ENCODE results near the gene SCFD2.
"Not testable (repeated sequence)": the region's sequence is repeated elsewhere in the genome, so short reads cannot be mapped to it uniquely, and the experiment has no call there.

The SCFD2 gene

DNA sequence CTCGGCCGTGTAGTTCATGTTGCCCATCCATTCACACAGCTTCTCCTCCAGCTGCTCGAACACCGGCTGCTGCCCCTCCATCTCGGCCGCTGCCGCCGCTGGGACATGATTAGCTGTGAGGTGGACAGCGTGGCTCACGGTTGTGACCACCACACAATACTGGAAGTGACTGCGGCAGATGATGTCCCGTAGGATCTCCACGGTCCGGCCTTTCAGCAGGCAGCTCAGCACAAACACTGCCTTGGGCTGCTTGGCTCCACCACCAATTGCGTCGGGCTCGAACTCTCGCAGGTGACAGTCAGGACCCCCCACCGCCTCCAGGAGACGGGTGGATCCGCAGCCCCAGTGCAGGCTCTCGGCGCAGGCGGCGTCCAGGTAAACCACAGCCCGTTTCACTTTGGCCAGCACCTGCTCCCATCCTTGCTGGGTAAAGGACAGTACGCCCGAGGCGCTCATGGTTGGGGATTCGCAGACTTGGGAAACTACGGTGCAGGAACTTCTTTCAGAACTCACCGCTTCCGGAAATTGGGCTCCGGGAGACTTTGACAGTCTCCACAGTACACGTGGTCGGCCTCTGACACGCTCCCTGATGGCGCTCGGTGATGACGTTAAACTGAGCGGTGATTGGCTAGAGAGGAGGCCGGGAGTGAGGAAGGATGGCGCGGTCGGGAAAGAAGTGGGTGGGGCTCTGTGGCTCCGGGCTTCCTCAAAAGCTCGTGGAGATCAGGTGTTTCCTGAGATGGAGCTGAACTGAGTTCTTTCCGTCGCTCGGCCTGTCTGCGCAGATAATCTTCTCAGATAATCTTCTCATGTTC, at the start of gene SCFD2:
TSS of gene SCFD2 (minus strand) at position 576 of the 815 bp plus-strand sequence.
- peak; percentile 98 for DNase-seq

DNA sequence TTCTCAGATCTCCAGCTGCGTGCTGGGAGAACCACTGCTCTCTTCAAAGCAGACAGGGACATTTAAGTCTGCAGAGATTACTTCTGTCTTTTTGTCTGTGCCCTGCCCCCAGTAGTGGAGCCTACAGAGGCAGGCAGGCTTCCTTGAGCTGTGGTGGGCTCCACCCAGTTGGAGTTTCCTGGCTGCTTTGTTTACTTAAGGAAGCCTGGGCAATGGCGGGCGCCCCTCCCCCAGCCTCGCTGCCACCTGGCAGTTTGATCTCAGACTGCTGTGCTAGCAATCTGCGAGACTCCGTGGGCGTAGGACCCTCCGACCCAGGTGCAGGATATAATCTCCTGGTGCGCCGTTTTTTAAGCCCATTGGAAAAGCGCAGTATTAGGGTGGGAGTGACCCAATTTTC, 43.6 kb upstream of the SCFD2 start:
- DNase-seq, result not testable (repeated sequence)

DNA sequence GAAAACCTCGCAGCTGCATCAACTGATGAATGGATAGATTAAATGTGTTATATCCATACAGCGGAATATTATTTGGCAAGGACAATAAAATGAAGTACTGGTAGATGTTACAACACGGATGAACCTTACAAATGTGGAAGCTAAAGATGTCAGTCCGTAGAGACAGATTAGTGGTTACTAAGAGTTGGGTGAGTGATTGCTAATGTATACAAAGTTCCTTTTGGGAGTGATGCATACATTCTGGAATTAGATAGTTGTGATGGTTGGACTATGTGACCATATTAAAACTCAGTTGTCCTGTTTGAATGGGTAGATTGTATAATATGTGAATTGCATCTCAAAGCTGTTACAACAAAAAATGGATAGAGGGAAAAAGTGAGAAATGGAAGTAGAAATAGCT, 14.4 kb upstream of the SCFD2 start:
- no peak for DNase-seq

DNA sequence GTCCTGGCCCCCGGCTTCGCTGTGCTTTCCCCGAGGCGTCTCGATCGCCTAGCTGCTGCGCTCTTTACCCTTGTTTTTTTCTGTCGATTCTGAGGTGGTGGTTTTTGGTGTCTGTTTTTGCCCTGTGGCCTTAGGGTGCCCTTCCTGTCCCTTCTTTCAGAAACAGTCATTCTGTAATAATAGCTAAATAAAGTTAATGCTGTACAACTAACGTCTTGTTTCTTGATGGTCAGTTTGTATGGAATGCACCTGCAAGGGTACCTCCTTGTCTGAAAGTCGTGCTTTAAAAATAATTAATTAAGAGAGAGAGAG, 12.3 kb upstream of the SCFD2 start:
- peak; percentile 9 for DNase-seq

DNA sequence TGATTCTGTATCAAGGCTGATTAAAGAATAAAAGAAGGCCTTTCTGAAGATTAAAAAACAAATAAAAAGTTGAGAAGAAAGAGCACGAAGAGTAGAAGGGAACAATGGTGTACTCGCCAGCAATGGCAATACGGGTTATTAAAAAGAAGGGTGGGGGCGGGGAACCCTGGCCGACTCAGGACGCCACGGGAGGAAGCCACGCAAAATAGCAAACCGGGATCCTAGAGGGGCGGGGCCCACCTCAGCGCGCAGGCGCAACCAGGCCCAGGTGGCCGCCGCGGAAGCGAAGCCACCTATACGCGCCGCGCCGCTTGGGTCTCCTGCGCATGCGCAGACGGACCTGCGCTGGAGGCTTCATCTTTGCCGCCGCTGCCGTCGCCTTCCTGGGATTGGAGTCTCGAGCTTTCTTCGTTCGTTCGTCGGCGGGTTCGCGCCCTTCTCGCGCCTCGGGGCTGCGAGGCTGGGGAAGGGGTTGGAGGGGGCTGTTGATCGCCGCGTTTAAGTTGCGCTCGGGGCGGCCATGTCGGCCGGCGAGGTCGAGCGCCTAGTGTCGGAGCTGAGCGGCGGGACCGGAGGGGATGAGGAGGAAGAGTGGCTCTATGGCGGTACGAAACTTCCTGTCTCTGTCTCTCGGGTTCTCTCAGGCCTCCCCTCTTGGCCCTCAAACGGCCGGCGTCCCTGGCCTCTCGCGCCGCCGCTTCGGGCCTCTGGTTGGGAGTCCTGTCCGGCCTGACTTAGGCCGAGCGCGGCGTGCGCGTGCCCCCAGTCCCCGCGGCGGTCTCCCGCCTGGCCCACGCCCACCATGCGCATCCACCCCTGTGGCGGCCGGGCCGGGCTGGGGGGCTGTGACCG, 11.7 kb upstream of the SCFD2 start, which contains the start of gene FIP1L1:
TSS of gene FIP1L1 (plus strand) at position 323 of the 852 bp plus-strand sequence. CDS start at position 521, 198 bp downstream.
- peak; percentile 93 for DNase-seq

DNA sequence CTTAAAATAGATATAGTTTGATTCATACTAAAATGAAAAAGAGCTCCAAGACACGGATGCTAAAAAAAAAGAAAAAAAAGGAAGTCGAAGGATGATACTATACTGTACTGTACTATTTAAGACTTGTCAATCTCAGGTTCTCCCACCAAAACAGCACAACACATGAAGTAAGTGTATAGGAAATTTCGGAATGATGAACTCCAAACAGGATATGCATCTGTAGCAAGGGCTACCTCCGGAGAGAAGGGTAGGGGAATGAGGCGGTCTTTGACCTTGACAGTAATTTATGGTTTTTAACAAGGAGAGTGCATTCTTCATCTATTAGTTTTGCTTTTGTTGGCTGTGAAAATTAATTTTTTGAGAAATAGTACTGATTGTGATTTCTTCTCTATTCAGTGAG, 11.0 kb upstream of the SCFD2 start:
- DNase-seq, result peak; percentile 6

DNA sequence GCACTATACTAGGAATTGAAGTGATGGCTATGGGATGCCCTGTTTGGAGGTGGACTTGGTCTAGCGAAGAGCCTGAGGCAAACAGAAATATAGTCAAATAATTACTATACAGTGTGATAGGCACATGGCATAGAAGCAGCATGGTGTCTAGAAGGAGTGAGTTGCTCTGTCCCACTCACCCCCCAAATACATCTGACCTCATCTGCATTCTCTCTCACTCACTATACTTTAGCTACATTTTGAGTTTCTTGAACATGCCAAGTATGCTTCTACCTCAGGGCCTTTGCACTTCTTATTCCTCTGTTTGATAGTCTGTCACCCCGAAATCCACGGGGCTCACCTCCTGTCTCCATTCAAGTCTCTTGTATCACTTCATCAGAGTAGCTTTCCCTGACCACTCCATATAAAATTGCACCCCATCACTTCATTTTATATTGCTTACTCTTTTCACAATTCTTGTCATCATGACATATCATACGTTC, 9.0 kb upstream of the SCFD2 start:
- no peak for DNase-seq

DNA sequence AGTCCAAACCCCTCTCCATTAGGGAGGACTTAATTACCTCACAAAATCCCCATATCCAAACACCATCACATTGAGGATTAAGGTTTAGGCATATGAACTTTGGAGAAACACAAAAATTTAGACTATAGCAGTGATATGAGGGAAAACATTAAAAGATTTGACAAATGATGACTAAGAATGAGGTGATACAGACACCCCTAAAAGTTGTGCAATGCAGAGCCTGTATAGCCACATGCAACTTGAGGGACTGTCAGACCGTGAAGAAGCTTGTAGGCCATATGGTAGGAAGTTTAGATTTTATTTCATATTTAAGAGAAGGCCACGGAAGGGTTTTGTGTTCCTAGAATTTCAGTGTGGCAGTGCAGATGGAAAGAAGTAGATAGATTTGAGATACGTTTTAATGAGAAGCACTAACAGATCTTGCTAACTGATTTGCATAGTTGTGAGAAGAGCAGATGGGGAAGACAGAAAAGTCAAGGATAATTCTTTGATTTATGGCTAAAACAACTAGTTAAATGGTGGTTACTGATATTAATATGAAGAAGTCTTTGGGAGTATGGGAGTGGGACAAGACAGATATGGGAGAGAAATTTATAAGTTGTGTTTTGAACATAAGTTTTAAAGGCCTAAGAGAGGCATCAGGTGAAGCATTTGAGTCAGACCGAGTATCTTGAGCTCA, 6.1 kb upstream of the SCFD2 start:
- no peak for DNase-seq

DNA sequence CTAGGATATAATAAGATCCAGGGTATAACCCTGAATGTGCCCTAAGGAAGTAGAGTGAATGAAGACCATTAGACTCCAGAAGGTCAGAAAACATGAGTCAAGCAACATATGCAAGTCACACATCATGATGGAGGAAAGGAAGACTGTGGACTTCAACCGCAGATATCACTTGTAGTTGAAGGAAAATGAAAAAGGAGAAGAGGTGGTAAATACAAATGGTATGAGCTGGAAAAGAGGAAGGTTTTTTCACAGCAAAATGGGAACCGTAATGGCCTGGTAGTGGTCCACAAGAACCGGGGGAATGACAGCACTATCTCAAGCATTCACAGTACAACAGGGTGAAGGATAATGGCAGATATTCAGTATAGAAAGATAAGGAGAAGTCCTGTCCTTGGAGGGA, 5.2 kb upstream of the SCFD2 start:
- no peak for DNase-seq

DNA sequence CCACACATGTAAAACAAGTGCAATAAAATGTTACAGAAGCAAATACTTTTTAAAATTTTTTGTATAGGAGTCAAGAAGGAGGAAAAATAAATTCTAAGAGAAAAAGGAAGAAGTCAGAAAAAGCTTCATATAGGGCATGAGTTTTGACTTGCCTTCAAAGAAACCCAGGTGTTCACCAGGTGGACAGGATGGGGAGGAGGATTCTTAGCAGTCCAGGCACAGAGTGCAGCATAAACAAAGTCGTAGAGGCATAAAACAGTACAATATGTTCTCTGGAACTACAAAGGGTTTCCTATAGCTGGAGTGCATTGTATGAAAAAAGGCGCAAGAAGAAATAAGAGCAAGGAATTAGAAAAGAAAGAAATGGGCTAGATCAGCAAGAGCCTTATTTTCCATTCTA, 1.9 kb upstream of the SCFD2 start:
- no peak for DNase-seq

DNA sequence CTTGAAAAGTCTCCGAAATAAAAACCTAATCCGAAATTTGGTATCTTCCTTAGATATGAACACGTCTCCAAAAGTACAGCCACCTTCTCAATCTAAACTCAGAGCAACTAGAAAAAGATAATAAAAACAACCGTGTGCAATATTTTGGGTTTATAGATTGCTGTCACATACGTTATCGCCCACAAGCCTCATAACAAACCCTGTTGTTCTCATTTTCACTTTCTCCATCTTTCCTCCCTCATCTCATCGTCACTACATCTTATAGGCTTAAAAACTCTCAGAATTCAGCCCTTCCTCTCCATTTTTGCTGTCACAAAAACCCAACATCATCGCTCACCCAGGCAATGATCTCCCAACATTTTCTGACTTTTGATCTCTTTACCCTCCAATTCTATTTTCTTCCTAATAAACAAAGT, 448 bp upstream of the SCFD2 start:
- DNase-seq, result no peak

DNA sequence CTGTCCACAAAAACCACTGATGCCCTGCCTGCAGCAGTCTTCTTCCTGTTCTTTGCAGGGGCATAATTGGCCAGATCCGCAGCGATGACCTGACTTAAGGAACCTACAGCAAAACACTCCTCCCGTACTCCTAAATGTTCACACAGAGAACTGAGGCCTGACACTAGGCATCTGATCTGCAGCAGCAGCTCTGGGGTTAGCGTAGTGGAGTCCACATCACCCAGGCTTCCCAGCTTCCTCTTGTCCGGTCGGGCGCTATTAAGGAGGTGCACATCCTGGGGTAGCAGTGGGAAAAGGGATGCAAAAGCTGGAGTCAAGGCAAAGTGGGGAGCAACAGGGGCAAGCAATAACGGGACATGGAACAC, 758 bp downstream of the SCFD2 start:
- DNase-seq, result peak; percentile 52

DNA sequence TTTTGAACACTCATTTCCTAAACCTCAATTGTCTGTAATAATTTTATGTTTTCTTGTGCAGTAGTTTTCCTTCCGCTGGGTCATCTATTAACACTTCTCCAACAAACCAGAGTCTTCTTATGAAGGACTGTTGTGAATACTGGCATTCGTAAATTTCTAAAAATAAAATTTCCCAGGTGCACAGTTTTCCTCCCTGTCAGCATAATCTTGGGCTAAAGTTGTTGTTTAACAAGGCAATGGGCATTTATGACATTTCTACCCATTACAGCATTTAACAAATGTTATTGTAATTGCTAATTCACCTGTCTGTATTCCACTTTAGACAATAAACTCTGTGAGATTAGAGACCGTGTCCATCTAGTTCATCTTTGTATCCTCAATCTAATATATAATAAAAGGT, 1.2 kb downstream of the SCFD2 start:
- no peak for DNase-seq

DNA sequence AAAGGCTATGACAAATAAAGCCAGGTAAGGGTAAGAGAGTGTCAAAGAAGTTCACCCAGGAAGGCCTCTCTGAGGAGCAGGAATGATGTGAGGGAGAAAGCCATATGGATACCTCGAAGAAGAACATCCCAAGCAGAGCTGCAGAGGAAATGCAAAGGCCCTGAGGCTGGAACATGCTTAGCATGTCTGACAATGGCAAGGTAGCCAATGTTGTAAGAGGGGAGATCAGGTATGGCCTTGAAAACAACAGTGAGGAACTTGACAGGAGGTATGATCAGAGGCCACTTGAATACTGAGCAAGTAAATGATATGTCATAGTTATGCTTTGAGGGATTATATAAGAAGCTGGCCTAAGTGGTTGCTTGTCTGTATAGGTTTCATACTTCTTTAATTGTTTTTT, 3.8 kb downstream of the SCFD2 start:
- DNase-seq, result no peak

DNA sequence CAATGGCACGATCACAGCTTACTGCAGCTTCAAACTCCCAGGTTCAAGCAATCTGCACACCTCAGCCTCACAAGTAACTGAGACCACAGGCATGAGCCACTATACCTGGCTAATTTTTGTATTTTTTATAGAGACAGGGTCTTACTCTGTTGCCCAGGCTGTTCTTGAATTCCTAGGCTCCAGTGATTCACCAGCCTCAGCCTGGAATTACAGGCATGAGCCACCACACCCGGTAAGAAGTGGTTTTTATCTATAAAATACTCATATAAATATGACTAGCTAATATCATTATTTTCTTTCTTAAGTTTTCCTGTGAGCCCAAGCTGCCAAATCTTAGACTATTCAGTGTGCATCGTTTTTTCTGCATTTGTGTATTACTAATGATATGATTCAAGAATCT, 4.4 kb downstream of the SCFD2 start:
- DNase-seq, result no peak

DNA sequence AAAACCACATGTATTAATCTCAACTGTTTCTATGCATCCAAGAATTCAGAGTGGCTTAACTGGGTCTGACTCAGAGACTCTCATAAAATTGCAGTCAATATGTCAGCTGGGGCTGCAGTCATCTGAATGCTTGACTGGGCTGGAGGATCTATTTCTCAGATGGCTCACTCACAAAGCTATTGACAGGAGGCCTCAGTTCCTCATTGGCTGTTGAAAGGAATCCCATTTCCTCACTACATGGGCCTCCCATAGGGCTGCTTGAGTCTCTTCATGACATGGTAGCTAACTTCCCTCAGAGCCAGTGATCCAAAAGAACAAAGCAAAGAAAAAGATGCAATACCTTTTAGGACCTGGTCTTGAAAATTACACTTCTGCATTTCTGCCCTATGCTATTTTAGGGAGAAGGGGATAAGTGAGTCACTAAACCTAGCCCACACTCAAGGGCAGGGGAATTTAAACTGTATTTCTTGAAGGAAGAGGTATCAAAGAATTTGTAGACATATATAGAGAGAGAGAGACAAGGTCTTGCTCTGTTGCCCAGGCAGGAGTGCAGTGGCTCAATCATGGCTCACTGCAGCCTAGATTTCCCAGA, 9.8 kb downstream of the SCFD2 start:
- no peak for DNase-seq

DNA sequence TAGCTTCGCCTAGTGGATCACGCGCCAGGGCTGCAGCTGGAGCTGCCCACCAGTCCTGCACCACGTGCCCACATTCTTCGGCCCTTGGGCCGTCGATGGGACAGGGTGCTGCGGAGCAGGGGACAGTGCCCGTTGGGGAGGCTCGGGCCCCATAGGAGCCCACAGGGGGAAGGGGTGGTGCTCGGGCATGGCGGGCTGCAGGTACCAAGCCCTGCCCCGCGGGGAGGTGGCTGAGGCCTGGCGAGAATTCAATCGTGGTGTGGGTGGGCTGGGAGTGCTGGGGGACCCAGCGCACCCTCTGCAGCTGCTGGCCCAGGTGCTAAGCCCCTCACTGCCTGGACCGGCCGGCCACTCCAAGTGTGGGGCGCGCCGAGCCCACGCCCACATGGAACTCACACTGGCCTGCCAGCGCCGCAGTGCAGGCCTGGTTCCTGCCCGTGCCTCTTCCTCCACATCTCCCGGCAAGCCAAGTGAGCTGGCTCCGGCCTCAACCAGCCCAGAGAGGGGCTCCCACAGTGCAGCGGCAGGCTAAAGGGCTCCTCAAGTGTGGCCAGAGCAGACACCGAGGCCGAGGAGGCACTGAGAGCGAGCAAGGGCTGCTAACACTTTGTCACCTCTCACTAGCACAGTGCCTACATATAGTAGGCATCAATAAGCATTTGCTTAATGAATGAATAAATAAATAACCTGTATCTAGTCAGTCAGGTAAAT, 11.7 kb downstream of the SCFD2 start:
- DNase-seq, result no peak

DNA sequence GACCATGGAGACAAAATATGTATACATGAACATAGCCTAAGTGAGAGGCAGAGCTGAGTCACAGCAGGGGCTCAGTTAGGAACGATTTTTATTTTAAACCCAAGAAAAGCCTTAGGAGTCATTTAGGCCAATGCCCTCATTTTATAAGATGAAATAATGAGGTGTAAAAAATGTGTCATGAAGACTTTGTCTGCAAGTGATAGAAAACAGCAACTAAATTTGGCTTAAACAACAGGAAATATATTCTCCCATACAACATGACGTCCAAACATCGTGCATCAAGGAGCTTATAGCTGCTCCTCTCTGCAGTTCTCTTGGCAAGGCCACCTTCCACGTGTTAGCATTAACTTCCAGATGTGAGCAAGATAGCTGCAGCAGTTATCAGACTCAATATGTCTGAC, 16.8 kb downstream of the SCFD2 start:
- DNase-seq, result no peak

DNA sequence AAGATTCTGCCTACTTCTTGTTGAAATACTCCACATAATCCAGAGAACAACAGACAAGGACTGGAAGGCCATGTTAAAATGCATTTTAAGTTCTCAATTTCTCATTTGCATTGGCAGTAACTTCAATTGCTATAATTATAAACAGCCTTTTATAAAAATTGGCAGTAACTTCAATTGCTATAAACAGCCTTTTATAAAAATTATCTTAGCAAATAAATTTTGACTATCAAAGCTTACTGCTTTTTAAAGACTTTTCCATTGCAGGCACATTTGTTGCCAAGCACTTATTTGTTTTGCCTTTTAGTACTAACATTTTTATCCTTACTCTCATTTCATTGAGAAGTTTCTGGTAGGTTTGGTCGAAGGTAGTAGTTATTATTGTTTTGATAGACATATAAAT, 17.8 kb downstream of the SCFD2 start:
- DNase-seq, result no peak

DNA sequence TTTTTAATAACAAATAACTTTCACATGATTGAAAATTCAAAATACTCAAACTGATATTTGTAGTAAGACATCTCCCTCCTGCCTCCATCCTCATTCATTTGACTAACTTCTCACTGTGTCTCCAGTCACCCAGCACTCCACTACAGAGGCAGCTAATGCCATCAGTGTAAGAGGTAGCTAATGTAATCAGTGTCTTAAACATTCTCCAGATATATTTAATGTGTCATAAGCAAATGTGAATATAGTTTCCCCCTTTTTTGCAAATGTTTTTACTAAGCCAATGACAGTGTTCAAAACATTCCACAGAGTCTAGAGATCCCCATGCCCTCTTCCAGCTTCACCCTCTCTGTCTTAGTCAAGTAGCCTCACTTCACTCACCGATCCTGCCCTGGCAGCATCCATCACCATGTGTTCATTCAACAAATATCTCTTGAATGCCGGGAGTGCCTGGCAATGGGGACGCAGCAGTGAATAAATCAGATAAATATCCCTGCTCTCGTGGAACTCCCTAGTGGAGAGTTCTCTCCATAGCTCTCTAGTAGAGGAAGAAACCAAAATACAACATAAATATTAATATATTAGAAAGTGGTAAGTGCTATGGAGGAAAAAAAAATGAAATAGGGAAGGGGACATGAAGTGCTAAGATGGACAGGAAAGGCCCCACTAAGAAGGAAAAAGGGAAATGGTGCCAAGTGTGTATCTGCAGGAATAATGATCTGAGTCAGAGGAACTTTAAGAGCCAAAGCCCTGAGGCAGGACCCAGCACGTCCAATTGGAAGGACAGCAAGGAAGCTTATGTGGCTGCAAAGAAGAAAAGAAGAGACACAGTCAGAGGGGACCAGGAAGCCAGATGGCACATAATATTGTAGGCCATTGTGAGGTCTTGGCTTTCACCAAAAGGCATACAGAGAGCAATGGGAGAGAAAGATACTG, 18.7 kb downstream of the SCFD2 start:
- no peak for DNase-seq

DNA sequence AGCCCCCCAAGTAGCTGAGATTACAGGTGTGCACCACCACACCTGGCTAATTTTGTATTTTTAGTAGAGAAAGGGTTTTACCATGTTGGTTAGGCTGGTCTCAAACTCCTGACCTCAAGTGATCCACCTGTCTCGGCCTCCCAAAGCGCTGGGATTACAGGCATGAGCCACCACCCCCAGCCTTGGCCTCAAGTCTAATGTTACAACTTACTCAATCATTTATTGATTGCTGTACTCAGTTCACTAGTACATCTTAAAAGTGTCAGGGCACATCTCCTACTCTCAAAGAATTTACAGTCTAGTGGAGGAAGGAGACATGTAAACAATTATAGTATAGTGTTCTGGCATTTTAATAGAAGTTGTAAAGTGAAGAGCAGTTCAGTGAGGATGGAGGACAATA, 19.5 kb downstream of the SCFD2 start:
- not testable (repeated sequence) for DNase-seq
